K562 (cell line): ENCODE data around the gene ARMS2. TPM values are rescaled to one million over a fixed set of nuclear protein-coding genes. Genes with fewer than 3 reads are reported as not detected.

Source experiments
- ATAC-seq: fragments of 200-7000 bp; cut with Tn5 transposase; 3 replicates; pipeline ENCODE4 v1.9.1; 2020; ENCODE audit warnings: moderate library complexity
- BruUV-seq: library from RNA; stranded (reverse); fragments of 400-500 nt; replicated peaks from 2 replicates; lab custom pipeline; 2021; lab: Mats Ljungman, UMichigan
- CTCF ChIA-PET: fragments of 300-600 bp; formaldehyde crosslinking; extraction: SDS; loops from one replicate; lab custom pipeline; 2021; ENCODE audit warnings: low intra/inter-chr PET ratio; lab: Yijun Ruan, JAX
- POLR2A ChIA-PET: fragments of 300-600, 350-650 bp; sonication (Branson Sonifier 250); formaldehyde crosslinking; extraction: SDS; loops from one replicate; lab custom pipeline; 2021; ENCODE audit warnings: antibody characterized with exemption, inconsistent platforms; lab: Yijun Ruan, JAX
- DNase-seq, 4 experiments: peaks; one replicate each; pipeline versions ENCODE4 v3.0.0 to v3.0.0-alpha.2; 2011 to 2018; ENCODE audit warnings: low spot score in 3 of 4, mixed read lengths in 3 of 4; ENCODE audit errors: extremely low read depth in 1 of 4
- FAIRE-seq: peaks from 2 replicates; lab custom pipeline; 2011; peaks lifted over from hg19 to GRCh38; lab: Jason Lieb, UNC
- H2AFZ ChIP-seq: 2 replicates; pipeline ENCODE4 v1.6.0; 2011; ENCODE audit warnings: low read depth, low read length, control low read depth, inconsistent platforms
- H3K27ac ChIP-seq: fragments of 200-600 bp; 3 replicates; pipeline ENCODE4 v1.8.0; 2011; ENCODE audit warnings: low read depth, mild to moderate bottlenecking, control low read depth, inconsistent platforms, low read length, moderate library complexity, mixed read lengths; ENCODE audit errors: extremely low read depth
- H3K27me3 ChIP-seq, 2 experiments: fragments of 300-600 bp in 1 of 2; 2 replicates in 1 of 2; 3 replicates in 1 of 2; pipeline versions ENCODE4 v1.6.0 to v1.8.0; 2011; ENCODE audit warnings: inconsistent platforms in 2 of 2, low read length in 2 of 2, mild to moderate bottlenecking in 1 of 2, mixed read lengths in 1 of 2, moderate library complexity in 1 of 2; ENCODE audit not compliant: control insufficient read depth in 2 of 2, insufficient read depth in 2 of 2
- H3K36me3 ChIP-seq: fragments of 300-600 bp; 3 replicates; pipeline ENCODE4 v1.8.0; 2011; ENCODE audit warnings: mild to moderate bottlenecking, low read length, inconsistent platforms; ENCODE audit not compliant: control insufficient read depth, insufficient read depth
- H3K4me1 ChIP-seq, 2 experiments: fragments of 200-600 bp in 1 of 2; replicated peaks in 1 of 2; 2 replicates in 1 of 2; 3 replicates in 1 of 2; pipeline versions ENCODE4 v1.5.1 to v1.8.0; 2011; ENCODE audit warnings: inconsistent platforms in 2 of 2, low read length in 2 of 2, mild to moderate bottlenecking in 1 of 2, mixed read lengths in 1 of 2, moderate library complexity in 1 of 2; ENCODE audit not compliant: control insufficient read depth in 2 of 2, insufficient read depth in 2 of 2
- H3K4me2 ChIP-seq: 2 replicates; pipeline ENCODE4 v1.6.1; 2011; ENCODE audit warnings: low read length, control low read depth, inconsistent platforms, mixed read lengths; ENCODE audit not compliant: insufficient read depth
- H3K4me3 ChIP-seq: fragments of 200-600 bp; sonication (generic), shearing (Covaris generic); 2 replicates; pipeline ENCODE4 v1.5.1; 2016; ENCODE audit warnings: control low read depth, inconsistent platforms
- H3K79me2 ChIP-seq: fragments of 200-600 bp; 3 replicates; pipeline ENCODE4 v1.8.0; 2011; ENCODE audit warnings: low read length, inconsistent platforms; ENCODE audit not compliant: control insufficient read depth, insufficient read depth
- H3K9ac ChIP-seq, 2 experiments: 2 replicates each; pipeline versions ENCODE4 v1.6.0 to v1.6.1; 2011; ENCODE audit warnings: low read depth in 2 of 2, low read length in 2 of 2, control low read depth in 1 of 2, inconsistent platforms in 1 of 2, mild to moderate bottlenecking in 1 of 2, mixed read lengths in 1 of 2; ENCODE audit not compliant: insufficient read depth in 1 of 2
- H3K9me1 ChIP-seq: one replicate; pipeline ENCODE4 v1.6.0; 2011; ENCODE audit warnings: inconsistent platforms, mild to moderate bottlenecking, low read length, moderate library complexity; ENCODE audit not compliant: control insufficient read depth, insufficient read depth
- H3K9me3 ChIP-seq: replicated peaks from 2 replicates; pipeline ENCODE4 v1.5.1; 2011; ENCODE audit warnings: low read depth, low read length, inconsistent platforms; ENCODE audit not compliant: control insufficient read depth, insufficient read depth
- H4K20me1 ChIP-seq: replicated peaks from 2 replicates; pipeline ENCODE4 v1.6.1; 2011; ENCODE audit warnings: low read length, inconsistent platforms, mixed read lengths; ENCODE audit not compliant: control insufficient read depth, insufficient read depth
- MYC ChIP-seq, 2 experiments: fragments of 250-450 bp in 1 of 2; sonication (Bioruptor Pico) in 1 of 2; IDR thresholded peaks; 2 replicates each; pipeline versions ENCODE4 v1.5.1 to v1.6.1; 2012 to 2021; ENCODE audit warnings: low read depth in 2 of 2, borderline replicate concordance in 1 of 2, improper control_type of control experiment in 1 of 2, low read length in 1 of 2, mild to moderate bottlenecking in 1 of 2, moderate library complexity in 1 of 2
- POLR2G ChIP-seq: fragments of 200-400 bp; formaldehyde crosslinking; IDR thresholded peaks from 2 replicates; pipeline ENCODE4 v1.6.1; 2017; ENCODE audit warnings: low read depth, mild to moderate bottlenecking, antibody characterized with exemption, low read length, moderate library complexity
- SIN3A ChIP-seq, 2 experiments: fragments of 150-350 bp in 1 of 2; IDR thresholded peaks; 2 replicates each; pipeline ENCODE4 v1.6.1; 2011 to 2016; ENCODE audit warnings: borderline replicate concordance in 2 of 2, low read depth in 2 of 2, low read length in 2 of 2, mild to moderate bottlenecking in 2 of 2, moderate library complexity in 2 of 2; ENCODE audit not compliant: control insufficient read depth in 1 of 2
- THRAP3 ChIP-seq: fragments of 450-650 bp; IDR thresholded peaks from 2 replicates; pipeline ENCODE4 v1.6.1; 2016; ENCODE audit warnings: mild to moderate bottlenecking, inconsistent platforms, borderline replicate concordance
- ZFPM2 ChIP-seq: fragments of 250-450 bp; sonication (Bioruptor Pico); IDR thresholded peaks from 2 replicates; pipeline ENCODE4 v1.5.1; 2022; ENCODE audit warnings: mild to moderate bottlenecking
- ZNF121 ChIP-seq: sonication (generic); formaldehyde crosslinking; conservative IDR thresholded peaks from 2 replicates; pipeline ENCODE4 v1.8.0; 2022; ENCODE audit warnings: missing genetic modification reagents
- ZNF282 ChIP-seq: sonication (generic); formaldehyde crosslinking; IDR thresholded peaks from 2 replicates; pipeline ENCODE4 v1.8.1; 2023; ENCODE audit warnings: missing genetic modification reagents
- WGBS: fragments of 100-300 bp; shearing (Covaris generic); methylation state at CpG from one replicate; pipeline ENCODE4 v1.1.6; 2016; ENCODE audit warnings: low coverage, mixed read lengths; ENCODE audit not compliant: insufficient coverage; ENCODE audit errors: missing lambda C conversion rate; 5-methylcytosine and 5-hydroxymethylcytosine counted together
- in situ Hi-C: fragments of 300-500 bp; cut with MboI; formaldehyde crosslinking; loops from 4 replicates; pipeline ENCODE4 v1.15.0; 2018; ENCODE audit warnings: inconsistent platforms, mixed read lengths
- intact Hi-C: fragments of 100-400 bp; cut with micrococcal nuclease; formaldehyde crosslinking; loops from 2 replicates; pipeline ENCODE4 v1.14.2; 2022
- polyA plus RNA-seq, 8 experiments: library from polyadenylated mRNA; depleted of rRNA in 4 of 8; stranded (reverse) in 5 of 8; unstranded in 3 of 8; fragments of >200 nt; fragmentation: Nextera tagmentation in 2 of 8; fragmentation: Illumina TruSeq in 1 of 8; extraction: Ambion mirVana in 2 of 8; extraction: Trizol in 1 of 8; gene quantifications; 2 replicates each; pipeline versions ENCODE4 v1.2.1 to v1.2.3, GENCODE V29; 2011 to 2014; ENCODE audit warnings: inconsistent platforms in 1 of 8, missing spikeins in 1 of 8
- total RNA-seq, 7 experiments: library from RNA; depleted of rRNA in 6 of 7; stranded (reverse); fragments of >200 nt in 6 of 7; fragmentation: Illumina TruSeq in 2 of 7; extraction: Trizol in 2 of 7; gene quantifications; 2 replicates each; pipeline versions ENCODE4 v1.2.1 to v1.2.3, GENCODE V29; 2011 to 2021; ENCODE audit warnings: low replicate concordance in 1 of 7
- TF ChIP-seq, protein P1 (sequence below): fragments of 450-650 bp; IDR thresholded peaks from 2 replicates; pipeline ENCODE4 v1.6.1; 2016; ENCODE audit warnings: mild to moderate bottlenecking, moderate library complexity

Gene ARMS2
- total and polyA plus RNA-seq, 9 of the 15 experiments (the other 6 are each of a cell fraction or from before 2014, with no cell fraction given), result not detected

DNA sequence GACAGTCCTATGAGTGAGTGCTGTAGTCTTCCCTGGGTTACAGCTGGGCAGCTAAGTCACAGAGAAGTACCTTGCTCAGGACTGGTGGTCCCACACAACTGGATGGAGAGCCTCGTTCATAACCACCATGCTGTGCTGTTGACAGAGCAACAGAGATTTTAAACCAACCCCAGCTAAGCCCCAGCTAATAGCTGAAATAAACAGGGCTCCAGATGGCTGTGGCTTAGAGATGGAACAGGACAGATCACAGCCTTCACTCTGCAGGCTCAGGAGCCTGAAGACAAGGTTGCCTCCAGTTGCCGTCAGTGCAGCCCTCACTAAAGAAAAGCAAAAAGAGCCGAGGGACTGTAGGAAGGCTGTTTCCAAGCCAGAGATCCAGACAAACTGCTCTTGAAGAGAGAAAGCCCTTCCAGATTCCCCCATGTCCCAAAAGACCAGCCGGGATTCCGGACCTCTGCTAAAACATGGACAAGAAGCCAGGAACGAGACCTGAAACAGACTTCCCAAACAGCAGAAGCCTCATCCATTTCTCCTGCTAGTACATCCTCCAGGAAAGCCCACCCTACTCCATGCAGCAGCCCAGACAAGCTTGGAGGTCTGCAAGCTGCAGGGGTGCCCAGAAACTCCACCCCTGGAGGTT, 11.1 kb downstream of the ARMS2 start:
- Histone ChIP-seq H3K9me3 (no peaks in the 10 kb centered on the region), H3K9ac (no peak overlapping the region), H3K79me2 (no peaks in the 10 kb centered on the region), H3K36me3 (no peaks in the 10 kb centered on the region), H3K27me3 (peaks cover 0 to 34% of the 10 kb centered on the region in 2 experiments; a peak in 3 of 5 replicates), H3K27ac (no peak overlapping the region), H2AFZ (no peak overlapping the region), H3K4me2 (no peak overlapping the region), H3K4me3 (no peak overlapping the region), H3K4me1 (no peaks in the 10 kb centered on the region), H3K9me1 (no peaks in the 10 kb centered on the region), H4K20me1 (no peaks in the 10 kb centered on the region)
- ATAC-seq (no peak), FAIRE-seq (no peak), DNase-seq (no peak)
- in situ Hi-C loops, result no loop called here
- TF ChIP-seq THRAP3 (no peak), ZNF282 (CRISPR knock-in tag) (no peak), SIN3A (IDR thresholded peaks at IDR 0.05; ENCODE audit: borderline replicate concordance in 2 of 2, control insufficient read depth in 1 of 2, low read depth in 2 of 2, low read length in 2 of 2) (no peak), MYC (IDR thresholded peaks at IDR 0.05; ENCODE audit: low read depth, low read length) (no peak), MYC (CRISPR knock-in tag; IDR thresholded peaks at IDR 0.05; ENCODE audit: borderline replicate concordance, low read depth) (no peak), ZNF121 (CRISPR knock-in tag) (no peak), POLR2G (no peak), ZFPM2 (no peak)
- TF ChIP-seq, protein P1, sequence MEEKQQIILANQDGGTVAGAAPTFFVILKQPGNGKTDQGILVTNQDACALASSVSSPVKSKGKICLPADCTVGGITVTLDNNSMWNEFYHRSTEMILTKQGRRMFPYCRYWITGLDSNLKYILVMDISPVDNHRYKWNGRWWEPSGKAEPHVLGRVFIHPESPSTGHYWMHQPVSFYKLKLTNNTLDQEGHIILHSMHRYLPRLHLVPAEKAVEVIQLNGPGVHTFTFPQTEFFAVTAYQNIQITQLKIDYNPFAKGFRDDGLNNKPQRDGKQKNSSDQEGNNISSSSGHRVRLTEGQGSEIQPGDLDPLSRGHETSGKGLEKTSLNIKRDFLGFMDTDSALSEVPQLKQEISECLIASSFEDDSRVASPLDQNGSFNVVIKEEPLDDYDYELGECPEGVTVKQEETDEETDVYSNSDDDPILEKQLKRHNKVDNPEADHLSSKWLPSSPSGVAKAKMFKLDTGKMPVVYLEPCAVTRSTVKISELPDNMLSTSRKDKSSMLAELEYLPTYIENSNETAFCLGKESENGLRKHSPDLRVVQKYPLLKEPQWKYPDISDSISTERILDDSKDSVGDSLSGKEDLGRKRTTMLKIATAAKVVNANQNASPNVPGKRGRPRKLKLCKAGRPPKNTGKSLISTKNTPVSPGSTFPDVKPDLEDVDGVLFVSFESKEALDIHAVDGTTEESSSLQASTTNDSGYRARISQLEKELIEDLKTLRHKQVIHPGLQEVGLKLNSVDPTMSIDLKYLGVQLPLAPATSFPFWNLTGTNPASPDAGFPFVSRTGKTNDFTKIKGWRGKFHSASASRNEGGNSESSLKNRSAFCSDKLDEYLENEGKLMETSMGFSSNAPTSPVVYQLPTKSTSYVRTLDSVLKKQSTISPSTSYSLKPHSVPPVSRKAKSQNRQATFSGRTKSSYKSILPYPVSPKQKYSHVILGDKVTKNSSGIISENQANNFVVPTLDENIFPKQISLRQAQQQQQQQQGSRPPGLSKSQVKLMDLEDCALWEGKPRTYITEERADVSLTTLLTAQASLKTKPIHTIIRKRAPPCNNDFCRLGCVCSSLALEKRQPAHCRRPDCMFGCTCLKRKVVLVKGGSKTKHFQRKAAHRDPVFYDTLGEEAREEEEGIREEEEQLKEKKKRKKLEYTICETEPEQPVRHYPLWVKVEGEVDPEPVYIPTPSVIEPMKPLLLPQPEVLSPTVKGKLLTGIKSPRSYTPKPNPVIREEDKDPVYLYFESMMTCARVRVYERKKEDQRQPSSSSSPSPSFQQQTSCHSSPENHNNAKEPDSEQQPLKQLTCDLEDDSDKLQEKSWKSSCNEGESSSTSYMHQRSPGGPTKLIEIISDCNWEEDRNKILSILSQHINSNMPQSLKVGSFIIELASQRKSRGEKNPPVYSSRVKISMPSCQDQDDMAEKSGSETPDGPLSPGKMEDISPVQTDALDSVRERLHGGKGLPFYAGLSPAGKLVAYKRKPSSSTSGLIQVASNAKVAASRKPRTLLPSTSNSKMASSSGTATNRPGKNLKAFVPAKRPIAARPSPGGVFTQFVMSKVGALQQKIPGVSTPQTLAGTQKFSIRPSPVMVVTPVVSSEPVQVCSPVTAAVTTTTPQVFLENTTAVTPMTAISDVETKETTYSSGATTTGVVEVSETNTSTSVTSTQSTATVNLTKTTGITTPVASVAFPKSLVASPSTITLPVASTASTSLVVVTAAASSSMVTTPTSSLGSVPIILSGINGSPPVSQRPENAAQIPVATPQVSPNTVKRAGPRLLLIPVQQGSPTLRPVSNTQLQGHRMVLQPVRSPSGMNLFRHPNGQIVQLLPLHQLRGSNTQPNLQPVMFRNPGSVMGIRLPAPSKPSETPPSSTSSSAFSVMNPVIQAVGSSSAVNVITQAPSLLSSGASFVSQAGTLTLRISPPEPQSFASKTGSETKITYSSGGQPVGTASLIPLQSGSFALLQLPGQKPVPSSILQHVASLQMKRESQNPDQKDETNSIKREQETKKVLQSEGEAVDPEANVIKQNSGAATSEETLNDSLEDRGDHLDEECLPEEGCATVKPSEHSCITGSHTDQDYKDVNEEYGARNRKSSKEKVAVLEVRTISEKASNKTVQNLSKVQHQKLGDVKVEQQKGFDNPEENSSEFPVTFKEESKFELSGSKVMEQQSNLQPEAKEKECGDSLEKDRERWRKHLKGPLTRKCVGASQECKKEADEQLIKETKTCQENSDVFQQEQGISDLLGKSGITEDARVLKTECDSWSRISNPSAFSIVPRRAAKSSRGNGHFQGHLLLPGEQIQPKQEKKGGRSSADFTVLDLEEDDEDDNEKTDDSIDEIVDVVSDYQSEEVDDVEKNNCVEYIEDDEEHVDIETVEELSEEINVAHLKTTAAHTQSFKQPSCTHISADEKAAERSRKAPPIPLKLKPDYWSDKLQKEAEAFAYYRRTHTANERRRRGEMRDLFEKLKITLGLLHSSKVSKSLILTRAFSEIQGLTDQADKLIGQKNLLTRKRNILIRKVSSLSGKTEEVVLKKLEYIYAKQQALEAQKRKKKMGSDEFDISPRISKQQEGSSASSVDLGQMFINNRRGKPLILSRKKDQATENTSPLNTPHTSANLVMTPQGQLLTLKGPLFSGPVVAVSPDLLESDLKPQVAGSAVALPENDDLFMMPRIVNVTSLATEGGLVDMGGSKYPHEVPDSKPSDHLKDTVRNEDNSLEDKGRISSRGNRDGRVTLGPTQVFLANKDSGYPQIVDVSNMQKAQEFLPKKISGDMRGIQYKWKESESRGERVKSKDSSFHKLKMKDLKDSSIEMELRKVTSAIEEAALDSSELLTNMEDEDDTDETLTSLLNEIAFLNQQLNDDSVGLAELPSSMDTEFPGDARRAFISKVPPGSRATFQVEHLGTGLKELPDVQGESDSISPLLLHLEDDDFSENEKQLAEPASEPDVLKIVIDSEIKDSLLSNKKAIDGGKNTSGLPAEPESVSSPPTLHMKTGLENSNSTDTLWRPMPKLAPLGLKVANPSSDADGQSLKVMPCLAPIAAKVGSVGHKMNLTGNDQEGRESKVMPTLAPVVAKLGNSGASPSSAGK, result no peak
- BruUV-seq, result no TSS peak
- intact Hi-C loops, result no loop called here
- CTCF ChIA-PET, result no interaction called here
- POLR2A ChIA-PET, result interaction anchor here (0.6 kb wide), 1 partner anchor 189 kb away, joined by 3 read pairs; no protein-coding TSS in a partner anchor
- WGBS, result 0% methylated on average over 4 of the region's 6 CpGs
